Measurements from ENCODE around the gene TTN. TPM values are rescaled to one million over a fixed set of nuclear protein-coding genes. Genes with fewer than 3 reads are reported as not detected.

The TTN gene
- total RNA-seq, 3 donors from 2014 or later (not counting 1 experiment from before 2014, with no cell fraction given): 2.5 to 4.2 (median 3.7) TPM

DNA sequence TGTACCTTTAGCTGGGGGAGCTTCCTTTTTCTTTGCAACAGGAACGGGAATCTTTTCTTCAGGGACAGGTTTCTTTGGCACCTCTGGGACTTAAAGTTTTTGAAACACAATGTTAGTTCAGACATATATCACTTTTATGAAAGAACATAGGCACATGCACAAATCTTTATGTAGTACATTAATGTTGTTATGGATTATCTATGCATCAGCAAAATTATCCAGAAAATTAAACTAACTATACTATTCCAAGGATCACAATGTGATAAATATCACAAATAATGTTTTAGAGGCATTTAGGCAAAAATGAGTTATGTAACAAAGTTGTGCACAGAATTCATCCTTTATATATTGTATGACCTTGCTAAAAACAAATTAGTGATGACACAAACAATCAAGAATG lies 117.4 kb downstream of the TTN start:
- no peaks in the 10 kb centered on the region for H3K36me3 ChIP-seq (ENCODE audit: control insufficient read depth, insufficient read depth, low read length)
- WGBS (ENCODE audit: insufficient coverage): 100% methylated on average over 1 of the region's 1 CpG

DNA sequence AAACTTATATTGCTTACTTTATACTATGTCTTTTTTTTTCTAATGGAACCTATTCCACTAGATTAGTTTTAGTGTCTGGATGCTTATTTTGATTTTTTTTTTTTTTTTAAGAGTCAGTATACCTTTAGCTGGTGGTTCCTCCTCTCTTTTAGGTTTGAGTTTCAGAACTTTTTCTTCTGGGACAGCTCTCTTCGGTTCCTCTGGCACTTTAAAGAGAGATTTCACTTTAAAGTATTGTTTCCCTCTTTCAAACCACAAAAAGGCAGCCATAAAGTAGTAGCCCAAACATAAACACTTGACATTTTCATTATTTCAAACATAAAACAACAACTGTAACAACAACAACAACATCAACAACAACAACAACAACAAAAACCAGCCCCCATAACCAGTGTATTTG lies 123.3 kb downstream of the TTN start:
- no peaks in the 10 kb centered on the region for H3K4me1 ChIP-seq (ENCODE audit: control insufficient read depth, insufficient read depth, low read length)
- no peak for DNase-seq
- no peaks in the 10 kb centered on the region for H3K9me3 ChIP-seq (ENCODE audit: control insufficient read depth, insufficient read depth, low read length)
- no peak for ATAC-seq
- TF ChIP-seq, protein P1, sequence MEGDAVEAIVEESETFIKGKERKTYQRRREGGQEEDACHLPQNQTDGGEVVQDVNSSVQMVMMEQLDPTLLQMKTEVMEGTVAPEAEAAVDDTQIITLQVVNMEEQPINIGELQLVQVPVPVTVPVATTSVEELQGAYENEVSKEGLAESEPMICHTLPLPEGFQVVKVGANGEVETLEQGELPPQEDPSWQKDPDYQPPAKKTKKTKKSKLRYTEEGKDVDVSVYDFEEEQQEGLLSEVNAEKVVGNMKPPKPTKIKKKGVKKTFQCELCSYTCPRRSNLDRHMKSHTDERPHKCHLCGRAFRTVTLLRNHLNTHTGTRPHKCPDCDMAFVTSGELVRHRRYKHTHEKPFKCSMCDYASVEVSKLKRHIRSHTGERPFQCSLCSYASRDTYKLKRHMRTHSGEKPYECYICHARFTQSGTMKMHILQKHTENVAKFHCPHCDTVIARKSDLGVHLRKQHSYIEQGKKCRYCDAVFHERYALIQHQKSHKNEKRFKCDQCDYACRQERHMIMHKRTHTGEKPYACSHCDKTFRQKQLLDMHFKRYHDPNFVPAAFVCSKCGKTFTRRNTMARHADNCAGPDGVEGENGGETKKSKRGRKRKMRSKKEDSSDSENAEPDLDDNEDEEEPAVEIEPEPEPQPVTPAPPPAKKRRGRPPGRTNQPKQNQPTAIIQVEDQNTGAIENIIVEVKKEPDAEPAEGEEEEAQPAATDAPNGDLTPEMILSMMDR (IDR thresholded peaks at IDR 0.05): no peak
- H3K9me3 Mint-ChIP-seq: no peaks in the 10 kb centered on the region
- intact Hi-C loops (cut with micrococcal nuclease): no loop called here
- no peaks in the 10 kb centered on the region for H3K27me3 Mint-ChIP-seq (ENCODE audit: low read depth in 2 of 2)
- H3K36me3 ChIP-seq (ENCODE audit: control insufficient read depth, insufficient read depth, low read length): no peaks in the 10 kb centered on the region
- H3K27ac Mint-ChIP-seq: no peak overlapping the region
- H3K4me3 ChIP-seq (ENCODE audit: low read length): no peak overlapping the region
- H3K36me3 Mint-ChIP-seq: no peaks in the 10 kb centered on the region
- no peaks in the 10 kb centered on the region for H3K27me3 ChIP-seq (ENCODE audit: control insufficient read depth, insufficient read depth, low read length)
- WGBS (ENCODE audit: insufficient coverage): 89% methylated on average over 1 of the region's 1 CpG
- H3K4me3 Mint-ChIP-seq: no peak overlapping the region
- no peak overlapping the region for H3K27ac ChIP-seq (ENCODE audit: low read length)
- no peaks in the 10 kb centered on the region for H3K4me1 Mint-ChIP-seq

More for the DNA sequence above, 117.4 kb downstream of the TTN start:
- no peaks in the 10 kb centered on the region for H3K36me3 Mint-ChIP-seq
- intact Hi-C loops (cut with micrococcal nuclease): no loop called here
- ATAC-seq: no peak
- no peaks in the 10 kb centered on the region for H3K27me3 Mint-ChIP-seq (ENCODE audit: low read depth in 2 of 2)
- no peak overlapping the region for H3K4me3 Mint-ChIP-seq
- no peaks in the 10 kb centered on the region for H3K4me1 Mint-ChIP-seq
- no peaks in the 10 kb centered on the region for H3K9me3 Mint-ChIP-seq
- DNase-seq: no peak
- TF ChIP-seq, protein P1 (IDR thresholded peaks at IDR 0.05): no peak
- no peaks in the 10 kb centered on the region for H3K9me3 ChIP-seq (ENCODE audit: control insufficient read depth, insufficient read depth, low read length)
- H3K4me3 ChIP-seq (ENCODE audit: low read length): no peak overlapping the region
- H3K27ac Mint-ChIP-seq: no peak overlapping the region
- no peaks in the 10 kb centered on the region for H3K4me1 ChIP-seq (ENCODE audit: control insufficient read depth, insufficient read depth, low read length)
- no peak overlapping the region for H3K27ac ChIP-seq (ENCODE audit: low read length)
- no peaks in the 10 kb centered on the region for H3K27me3 ChIP-seq (ENCODE audit: control insufficient read depth, insufficient read depth, low read length)

DNA sequence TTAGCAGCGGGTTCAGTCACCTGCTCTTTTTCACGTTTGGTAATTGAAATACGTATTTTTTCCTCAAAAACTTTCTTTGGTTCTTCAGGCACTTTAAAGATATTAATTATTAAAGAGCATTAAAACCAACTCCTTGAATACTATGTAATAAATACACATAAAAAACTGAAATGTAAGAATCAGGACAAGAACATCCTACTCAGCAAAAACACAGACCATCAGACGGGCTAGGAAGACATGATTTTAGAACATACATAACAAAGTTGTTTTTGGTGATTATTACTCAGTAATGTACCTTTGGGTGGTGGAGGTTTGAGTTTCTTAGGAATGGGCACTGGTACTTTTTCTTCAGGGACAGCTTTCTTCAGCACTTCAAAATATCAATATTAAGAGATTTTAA lies 126.1 kb downstream of the TTN start:
- intact Hi-C loops (cut with micrococcal nuclease): no loop called here
- Mint-ChIP-seq H3K27me3 (ENCODE audit: low read depth in 2 of 2) (no peaks in the 10 kb centered on the region), H3K27ac (no peak overlapping the region), H3K9me3 (no peaks in the 10 kb centered on the region), H3K4me3 (no peak overlapping the region), H3K4me1 (no peaks in the 10 kb centered on the region), H3K36me3 (no peaks in the 10 kb centered on the region)
- H3K4me1 ChIP-seq (ENCODE audit: control insufficient read depth, insufficient read depth, low read length): no peaks in the 10 kb centered on the region
- TF ChIP-seq, protein P1 (IDR thresholded peaks at IDR 0.05): no peak
- DNase-seq (no peak), ATAC-seq (no peak)
- H3K9me3 ChIP-seq (ENCODE audit: control insufficient read depth, insufficient read depth, low read length): no peaks in the 10 kb centered on the region
- H3K36me3 ChIP-seq (ENCODE audit: control insufficient read depth, insufficient read depth, low read length): no peaks in the 10 kb centered on the region
- WGBS (ENCODE audit: insufficient coverage): 81% methylated on average over 3 of the region's 4 CpGs
- no peak overlapping the region for H3K27ac ChIP-seq (ENCODE audit: low read length)
- H3K27me3 ChIP-seq (ENCODE audit: control insufficient read depth, insufficient read depth, low read length): no peaks in the 10 kb centered on the region
- no peak overlapping the region for H3K4me3 ChIP-seq (ENCODE audit: low read length)

DNA sequence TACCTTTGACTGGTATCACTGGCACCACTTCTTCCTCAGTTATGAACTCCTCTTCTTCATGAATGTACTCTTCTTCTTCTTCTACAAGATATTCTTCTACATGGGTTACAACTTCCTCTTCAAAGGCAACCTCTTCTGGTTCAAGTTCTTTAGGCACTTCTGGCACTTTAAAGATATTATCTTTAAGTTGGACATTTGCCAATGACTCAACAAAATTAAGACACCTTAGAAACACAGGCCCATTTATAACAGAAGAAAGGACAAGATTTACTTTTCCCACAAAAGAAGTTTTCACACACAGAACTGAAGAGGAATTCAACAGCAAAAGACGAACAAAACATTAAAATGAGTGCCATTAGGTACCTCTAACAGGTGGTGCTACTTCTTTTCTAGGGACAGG lies 127.3 kb downstream of the TTN start:
- Mint-ChIP-seq H3K27ac (no peak overlapping the region), H3K9me3 (no peaks in the 10 kb centered on the region)
- intact Hi-C loops (cut with micrococcal nuclease): no loop called here

More for the DNA sequence above, 127.3 kb downstream of the TTN start:
- Mint-ChIP-seq H3K27me3 (ENCODE audit: low read depth in 2 of 2) (no peaks in the 10 kb centered on the region), H3K36me3 (no peaks in the 10 kb centered on the region), H3K4me3 (no peak overlapping the region), H3K4me1 (no peaks in the 10 kb centered on the region)
- Histone ChIP-seq H3K4me1 (ENCODE audit: control insufficient read depth, insufficient read depth, low read length) (no peaks in the 10 kb centered on the region), H3K9me3 (ENCODE audit: control insufficient read depth, insufficient read depth, low read length) (no peaks in the 10 kb centered on the region), H3K27ac (ENCODE audit: low read length) (no peak overlapping the region), H3K27me3 (ENCODE audit: control insufficient read depth, insufficient read depth, low read length) (no peaks in the 10 kb centered on the region), H3K36me3 (ENCODE audit: control insufficient read depth, insufficient read depth, low read length) (no peaks in the 10 kb centered on the region), H3K4me3 (ENCODE audit: low read length) (no peak overlapping the region)
- TF ChIP-seq, protein P1 (IDR thresholded peaks at IDR 0.05): no peak
- ATAC-seq (no peak), DNase-seq (no peak)
- WGBS (ENCODE audit: insufficient coverage): 91% methylated on average over 1 of the region's 1 CpG
